Amniotic stem cell (primary cell): Measurements from ENCODE around the gene TENM4.

ENCODE experiments used
- DNase-seq: peaks from one replicate; lab custom pipeline; 2025; lab: John Stamatoyannopoulos, UW

The TENM4 gene

GRCh38 chr11:78972590-78972989 lies 468.2 kb downstream of the TENM4 start:
- no peak for DNase-seq

GRCh38 chr11:78972177-78972576 lies 468.7 kb downstream of the TENM4 start:
- no peak for DNase-seq

GRCh38 chr11:78967811-78968210 lies 473.0 kb downstream of the TENM4 start:
- no peak for DNase-seq

- DNase-seq: no peak
Measured at GRCh38 chr11:78965432-78965831, 475.4 kb downstream of the TENM4 start.

GRCh38 chr11:78961937-78962701 lies 478.7 kb downstream of the TENM4 start:
- no peak for DNase-seq

- no peak for DNase-seq
Measured at GRCh38 chr11:78961247-78961646, 479.6 kb downstream of the TENM4 start.

- no peak for DNase-seq
Measured at GRCh38 chr11:78958444-78958843, 482.4 kb downstream of the TENM4 start.

- DNase-seq: no peak
Measured at GRCh38 chr11:78957476-78958245, 483.2 kb downstream of the TENM4 start.

- DNase-seq: no peak
Measured at GRCh38 chr11:78954696-78955095, 486.1 kb downstream of the TENM4 start.

GRCh38 chr11:78954261-78954660 lies 486.6 kb downstream of the TENM4 start:
- DNase-seq: no peak

GRCh38 chr11:78952890-78953289 lies 487.9 kb downstream of the TENM4 start:
- DNase-seq: no peak

GRCh38 chr11:78952175-78952574 lies 488.7 kb downstream of the TENM4 start:
- no peak for DNase-seq

- DNase-seq: no peak
Measured at GRCh38 chr11:78949976-78950690, 490.7 kb downstream of the TENM4 start.

GRCh38 chr11:78946945-78947902 lies 493.6 kb downstream of the TENM4 start:
- no peak for DNase-seq

GRCh38 chr11:78943841-78944240 lies 497.0 kb downstream of the TENM4 start:
- DNase-seq: no peak

- no peak for DNase-seq
Measured at GRCh38 chr11:78943154-78943553, 497.7 kb downstream of the TENM4 start.

GRCh38 chr11:78941226-78941851 lies 499.5 kb downstream of the TENM4 start:
- no peak for DNase-seq

GRCh38 chr11:78940500-78941225 lies 500.2 kb downstream of the TENM4 start:
- no peak for DNase-seq

- no peak for DNase-seq
Measured at GRCh38 chr11:78938971-78939370, 501.9 kb downstream of the TENM4 start.

- DNase-seq: no peak
Measured at GRCh38 chr11:78938036-78938435, 502.8 kb downstream of the TENM4 start.
